Tibial nerve (tissue), 4 donors: Measurements from ENCODE around the gene AURKAIP1. TPM values are rescaled to one million over a fixed set of nuclear protein-coding genes. Genes with fewer than 3 reads are reported as not detected.
A peak's percentile ranks its signal among the peaks of the same experiment; 100 is the strongest.

Experiments used
- DNase-seq, 2 donors: peaks; one replicate each; pipeline ENCODE4 v3.0.0-alpha.2; 2019; ENCODE audit warnings: low spot score in 2 of 2
- H3K27ac ChIP-seq, 4 donors: fragments of 200-600 bp; sonication (generic) in 3 of 4; one replicate each; pipeline ENCODE4 v1.5.1; 2017 to 2019; ENCODE audit warnings: mild to moderate bottlenecking in 1 of 4
- H3K27me3 ChIP-seq, 2 donors: fragments of 200-600 bp; sonication (generic) in 1 of 2; one replicate each; pipeline versions ENCODE4 v1.5.1 to v1.6.0; 2017 to 2019
- H3K36me3 ChIP-seq, 3 donors: fragments of 200-600 bp; sonication (generic); one replicate each; pipeline ENCODE4 v1.5.1; 2018 to 2019
- H3K4me1 ChIP-seq, 4 donors: fragments of 200-600 bp; sonication (generic) in 3 of 4; one replicate each; pipeline ENCODE4 v1.5.1; 2017 to 2019
- H3K4me3 ChIP-seq, 4 donors: fragments of 200-600 bp; sonication (generic) in 3 of 4; one replicate each; pipeline ENCODE4 v1.5.1; 2017 to 2019; ENCODE audit warnings: mild to moderate bottlenecking in 1 of 4, moderate library complexity in 1 of 4
- H3K9me3 ChIP-seq, 4 donors: fragments of 200-600 bp; sonication (generic) in 3 of 4; one replicate each; pipeline ENCODE4 v1.5.1; 2017 to 2019
- CTCF ChIP-seq, 5 experiments: fragments of 200-600 bp in 3 of 5; fragments of 450-650 bp in 2 of 5; sonication (generic) in 3 of 5; IDR thresholded peaks; one replicate each; pipeline ENCODE4 v1.5.1; 2016 to 2019; ENCODE audit warnings: antibody characterized with exemption in 5 of 5, mild to moderate bottlenecking in 3 of 5, moderate library complexity in 2 of 5
- EP300 ChIP-seq, 2 donors: sonication (generic); formaldehyde crosslinking; IDR thresholded peaks; one replicate each; pipeline ENCODE4 v1.6.1; 2017; ENCODE audit warnings: antibody characterized with exemption in 2 of 2, mild to moderate bottlenecking in 1 of 2
- POLR2A ChIP-seq, 2 donors: fragments of 450-650 bp; IDR thresholded peaks; one replicate each; pipeline ENCODE4 v1.6.1; 2017; ENCODE audit warnings: antibody characterized with exemption in 2 of 2, mild to moderate bottlenecking in 2 of 2, moderate library complexity in 2 of 2
- WGBS, 2 donors: methylation state at CpG; one replicate each; pipeline ENCODE4 v1.1.5; 2018; 5-methylcytosine and 5-hydroxymethylcytosine counted together
- total RNA-seq, 4 donors: library from RNA; depleted of rRNA; stranded (reverse); fragments of >200 nt; gene quantifications; one replicate each; pipeline ENCODE4 v1.1.0, GENCODE V29; 2016

Gene AURKAIP1
- total RNA-seq, 4 donors from 2014 or later: 63.9 to 128 (median 105) TPM

GRCh38 chr1:1334835-1335234, 40.2 kb downstream of the AURKAIP1 start:
- Histone ChIP-seq H3K4me3 (no peak overlapping the region), H3K36me3 (peaks cover 0 to 58% (median 15%) of the 10 kb centered on the region in 3 donors), H3K4me1 (peaks cover 0 to 42% (median 21%) of the 10 kb centered on the region in 4 donors), H3K27me3 (no peaks in the 10 kb centered on the region), H3K9me3 (no peaks in the 10 kb centered on the region), H3K27ac (no peak overlapping the region)
- TF ChIP-seq POLR2A (IDR thresholded peaks at IDR 0.05): no peak
- TF ChIP-seq CTCF (IDR thresholded peaks at IDR 0.05): no peak
- no peak for TF ChIP-seq EP300 (IDR thresholded peaks at IDR 0.05)
- WGBS, 2 donors: 47 to 51% methylated on average over 7 of the region's 11 CpGs
- no peak for DNase-seq

DNA sequence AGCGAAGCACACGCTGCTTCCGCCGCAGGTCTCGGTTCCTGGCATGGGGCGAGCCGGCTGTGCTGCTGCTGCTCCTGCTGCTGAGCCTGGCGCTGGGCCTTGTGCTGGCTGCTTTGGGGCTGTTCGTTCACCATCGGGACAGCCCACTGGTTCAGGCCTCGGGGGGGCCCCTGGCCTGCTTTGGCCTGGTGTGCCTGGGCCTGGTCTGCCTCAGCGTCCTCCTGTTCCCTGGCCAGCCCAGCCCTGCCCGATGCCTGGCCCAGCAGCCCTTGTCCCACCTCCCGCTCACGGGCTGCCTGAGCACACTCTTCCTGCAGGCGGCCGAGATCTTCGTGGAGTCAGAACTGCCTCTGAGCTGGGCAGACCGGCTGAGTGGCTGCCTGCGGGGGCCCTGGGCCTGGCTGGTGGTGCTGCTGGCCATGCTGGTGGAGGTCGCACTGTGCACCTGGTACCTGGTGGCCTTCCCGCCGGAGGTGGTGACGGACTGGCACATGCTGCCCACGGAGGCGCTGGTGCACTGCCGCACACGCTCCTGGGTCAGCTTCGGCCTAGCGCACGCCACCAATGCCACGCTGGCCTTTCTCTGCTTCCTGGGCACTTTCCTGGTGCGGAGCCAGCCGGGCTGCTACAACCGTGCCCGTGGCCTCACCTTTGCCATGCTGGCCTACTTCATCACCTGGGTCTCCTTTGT, 41.3 kb downstream of the AURKAIP1 start:
- Histone ChIP-seq H3K36me3 (peaks cover 0 to 56% (median 9%) of the 10 kb centered on the region in 3 donors), H3K4me3 (no peak overlapping the region), H3K27me3 (no peaks in the 10 kb centered on the region), H3K4me1 (peaks cover 0 to 47% (median 22%) of the 10 kb centered on the region in 4 donors), H3K27ac (no peak overlapping the region), H3K9me3 (no peaks in the 10 kb centered on the region)
- no peak for DNase-seq
- TF ChIP-seq POLR2A (IDR thresholded peaks at IDR 0.05) (no peak), CTCF (IDR thresholded peaks at IDR 0.05) (no peak), EP300 (IDR thresholded peaks at IDR 0.05) (no peak)
- whole genome bisulfite sequencing, 2 donors: 85 to 88% methylated on average over 23 to 29 of the region's 36 CpGs

GRCh38 chr1:1332774-1333480, 42.1 kb downstream of the AURKAIP1 start:
- no peak overlapping the region for H3K27ac ChIP-seq
- H3K4me1 ChIP-seq: peaks cover 0 to 47% (median 22%) of the 10 kb centered on the region in 4 donors
- H3K9me3 ChIP-seq: no peaks in the 10 kb centered on the region
- no peak for TF ChIP-seq EP300 (IDR thresholded peaks at IDR 0.05)
- TF ChIP-seq CTCF (IDR thresholded peaks at IDR 0.05): no peak
- no peak for TF ChIP-seq POLR2A (IDR thresholded peaks at IDR 0.05)
- H3K4me3 ChIP-seq: no peak overlapping the region
- peaks cover 0 to 56% (median 3%) of the 10 kb centered on the region in 3 donors for H3K36me3 ChIP-seq
- DNase-seq: no peak
- WGBS, 2 donors: 73 to 74% methylated on average over 13 to 48 of the region's 48 CpGs
- no peaks in the 10 kb centered on the region for H3K27me3 ChIP-seq

- H3K4me3 ChIP-seq: no peak overlapping the region
- H3K9me3 ChIP-seq: no peaks in the 10 kb centered on the region
- peaks cover 0 to 56% (median 4%) of the 10 kb centered on the region in 3 donors for H3K36me3 ChIP-seq
- peak overlapping the region in 1 of 4 donors; percentile 66 for H3K27ac ChIP-seq
- DNase-seq: no peak
- TF ChIP-seq CTCF (IDR thresholded peaks at IDR 0.05) (no peak), POLR2A (IDR thresholded peaks at IDR 0.05) (no peak), EP300 (IDR thresholded peaks at IDR 0.05) (no peak)
- 80 to 81% methylated on average over 38 to 42 of the region's 57 CpGs for WGBS, 2 donors
- H3K27me3 ChIP-seq: no peaks in the 10 kb centered on the region
- H3K4me1 ChIP-seq: peaks cover 0 to 47% (median 22%) of the 10 kb centered on the region in 4 donors
These were observed 42.8 kb downstream of the AURKAIP1 start for GRCh38 chr1:1332031-1332755.
